H1 (cell line): ENCODE results near the gene BGLAP. TPM values are rescaled to one million over a fixed set of nuclear protein-coding genes. Genes with fewer than 3 reads are reported as not detected.

Experiments used
- ATF3 ChIP-seq: IDR thresholded peaks from 2 replicates; pipeline ENCODE4 v1.6.1; 2011; ENCODE audit warnings: low read depth, mild to moderate bottlenecking, low read length; ENCODE audit not compliant: insufficient read depth
- BACH1 ChIP-seq: IDR thresholded peaks from 2 replicates; pipeline ENCODE4 v1.6.1; 2012; ENCODE audit warnings: low read length, improper control_type of control experiment
- BCL11A ChIP-seq, 2 experiments: IDR thresholded peaks; one replicate each; pipeline ENCODE4 v1.6.1; 2011; ENCODE audit warnings: low read depth in 2 of 2, low read length in 2 of 2, mild to moderate bottlenecking in 2 of 2
- CEBPB ChIP-seq: IDR thresholded peaks from 2 replicates; pipeline ENCODE4 v1.6.1; 2012; ENCODE audit warnings: low read depth, low read length
- CTBP2 ChIP-seq: IDR thresholded peaks from 2 replicates; pipeline ENCODE4 v1.7.0; 2011; ENCODE audit warnings: borderline replicate concordance, mild to moderate bottlenecking, moderate library complexity, mixed read lengths, low read length; ENCODE audit not compliant: insufficient read depth, insufficient read length
- CTCF ChIP-seq, 3 experiments: IDR thresholded peaks; 1 replicate in 2 of 3; 2 replicates in 1 of 3; pipeline versions ENCODE4 v1.5.1 to v1.6.1; 2011; ENCODE audit warnings: low read length in 3 of 3, mild to moderate bottlenecking in 3 of 3, inconsistent platforms in 2 of 3, low read depth in 1 of 3, moderate library complexity in 1 of 3; ENCODE audit not compliant: insufficient read depth in 1 of 3; ENCODE audit errors: control extremely low read depth in 1 of 3
- E2F6 ChIP-seq: IDR thresholded peaks from 2 replicates; pipeline ENCODE4 v1.6.1; 2012; ENCODE audit warnings: inconsistent platforms
- HDAC6 ChIP-seq: IDR thresholded peaks from one replicate; pipeline ENCODE4 v1.7.1; 2012; ENCODE audit warnings: low read depth, mild to moderate bottlenecking, inconsistent platforms, low read length, moderate library complexity
- NANOG ChIP-seq: IDR thresholded peaks from 2 replicates; pipeline ENCODE4 v1.6.1; 2011; ENCODE audit warnings: low read length, low read depth, mild to moderate bottlenecking, inconsistent platforms; ENCODE audit not compliant: insufficient read depth, poor library complexity, severe bottlenecking
- PHF8 ChIP-seq: fragments of 200-600 bp; sonication (generic); conservative IDR thresholded peaks from 2 replicates; pipeline ENCODE4 v1.7.1; 2012; ENCODE audit warnings: low read depth, mild to moderate bottlenecking, inconsistent platforms, low read length, moderate library complexity
- POLR2AphosphoS5 ChIP-seq: IDR thresholded peaks from 2 replicates; pipeline ENCODE4 v1.6.1; 2011; ENCODE audit warnings: low read depth, low read length
- SAP30 ChIP-seq: fragments of 300-600 bp; sonication (generic); IDR thresholded peaks from 2 replicates; pipeline ENCODE4 v1.7.1; 2012; ENCODE audit warnings: low read length, moderate library complexity, mild to moderate bottlenecking, inconsistent platforms; ENCODE audit not compliant: insufficient read depth, insufficient replicate concordance
- polyA plus RNA-seq, 7 experiments: library from polyadenylated mRNA; depleted of rRNA in 3 of 7; stranded (reverse) in 5 of 7; unstranded in 2 of 7; fragments of >200 nt in 5 of 7; fragments of 200-250 nt in 2 of 7; gene quantifications; 1 replicate in 5 of 7; 2 replicates in 1 of 7; 4 replicates in 1 of 7; pipeline versions ENCODE4 v1.2.1 to v1.2.3, GENCODE V29; 2011 to 2013; ENCODE audit warnings: missing spikeins in 2 of 7, mixed read lengths in 2 of 7
- total RNA-seq: library from RNA; stranded (reverse); fragmentation: NEBNext Ultra II Directional; extraction: Animal tissue kit (Norgen Biotek cat#: 25700); gene quantifications from 2 replicates; pipeline ENCODE4 v1.2.1, GENCODE V29; 2021

Gene BGLAP
- total and polyA plus RNA-seq, 2 of the 8 experiments (the other 6 are each of a cell fraction or from before 2014, with no cell fraction given): 1.2 to 1.5 TPM

- TF ChIP-seq CTCF (IDR thresholded peaks at IDR 0.05; ENCODE audit: control extremely low read depth in 1 of 3, insufficient read depth in 1 of 3, low read depth in 1 of 3, low read length in 3 of 3) (peak; percentile 25 to 52 (median 51)), BACH1 (no peak), SAP30 (no peak), NANOG (no peak), HDAC6 (no peak), POLR2AphosphoS5 (no peak), PHF8 (peak; percentile 50), CEBPB (no peak), CTBP2 (no peak), ATF3 (no peak), BCL11A (IDR thresholded peaks at IDR 0.05; ENCODE audit: low read depth in 2 of 2, low read length in 2 of 2) (no peak), E2F6 (0 out of 2 replicates have a peak, but pooled peaks have one; percentile 28)
Observed at GRCh38 chr1:156193488-156194299, 48.3 kb upstream of the BGLAP start, which contains the start of gene SLC25A44 (continued).
